ENCODE measurements around the gene OCA2.
A peak's percentile ranks its signal among the peaks of the same experiment; 100 is the strongest.

Gene OCA2

GRCh38 chr15:27899583-27900285 lies 199.4 kb downstream of the OCA2 start:
- DNase-seq (ENCODE audit: low read depth): no peak
- H3K4me3 ChIP-seq (ENCODE audit: low read depth, low read length): no peak overlapping the region
- no peak for TF ChIP-seq CTCF (IDR thresholded peaks at IDR 0.05; ENCODE audit: control insufficient read depth, extremely low read depth, insufficient read depth)

- peak; percentile 14; the same call in 1 of the 2 replicates for TF ChIP-seq CTCF (IDR thresholded peaks at IDR 0.05; ENCODE audit: control insufficient read depth, extremely low read depth, insufficient read depth)
- H3K4me3 ChIP-seq (ENCODE audit: low read depth, low read length): no peak overlapping the region
- DNase-seq (ENCODE audit: low read depth): no peak
Observed at GRCh38 chr15:27897481-27897880, 201.6 kb downstream of the OCA2 start.

- H3K4me3 ChIP-seq (ENCODE audit: low read depth, low read length): no peak overlapping the region
- no peak for DNase-seq (ENCODE audit: low read depth)
- TF ChIP-seq CTCF (IDR thresholded peaks at IDR 0.05; ENCODE audit: control insufficient read depth, extremely low read depth, insufficient read depth): no peak
Observed at GRCh38 chr15:27894645-27895044, 204.5 kb downstream of the OCA2 start.

- no peak for TF ChIP-seq CTCF (IDR thresholded peaks at IDR 0.05; ENCODE audit: control insufficient read depth, extremely low read depth, insufficient read depth)
- H3K4me3 ChIP-seq (ENCODE audit: low read depth, low read length): no peak overlapping the region
- no peak for DNase-seq (ENCODE audit: low read depth)
Observed at GRCh38 chr15:27889258-27889657, 209.9 kb downstream of the OCA2 start.

GRCh38 chr15:27885201-27885600 lies 213.9 kb downstream of the OCA2 start:
- no peak overlapping the region for H3K4me3 ChIP-seq (ENCODE audit: low read depth, low read length)
- no peak for DNase-seq (ENCODE audit: low read depth)
- TF ChIP-seq CTCF (IDR thresholded peaks at IDR 0.05; ENCODE audit: control insufficient read depth, extremely low read depth, insufficient read depth): no peak

GRCh38 chr15:27884726-27885125 lies 214.4 kb downstream of the OCA2 start:
- no peak overlapping the region for H3K4me3 ChIP-seq (ENCODE audit: low read depth, low read length)
- no peak for DNase-seq (ENCODE audit: low read depth)
- TF ChIP-seq CTCF (IDR thresholded peaks at IDR 0.05; ENCODE audit: control insufficient read depth, extremely low read depth, insufficient read depth): no peak

GRCh38 chr15:27878841-27879240 lies 220.3 kb downstream of the OCA2 start:
- H3K4me3 ChIP-seq (ENCODE audit: low read depth, low read length): no peak overlapping the region
- TF ChIP-seq CTCF (IDR thresholded peaks at IDR 0.05; ENCODE audit: control insufficient read depth, extremely low read depth, insufficient read depth): no peak
- no peak for DNase-seq (ENCODE audit: low read depth)

Measured in LNCaP clone FGC (cell line).